Astrocyte of the hippocampus (primary cell): ENCODE data around the gene GBA2.

ENCODE experiments used
- DNase-seq: peaks from one replicate; pipeline ENCODE4 v3.0.0; 2011; ENCODE audit warnings: low read depth, low spot score

Gene GBA2

DNA sequence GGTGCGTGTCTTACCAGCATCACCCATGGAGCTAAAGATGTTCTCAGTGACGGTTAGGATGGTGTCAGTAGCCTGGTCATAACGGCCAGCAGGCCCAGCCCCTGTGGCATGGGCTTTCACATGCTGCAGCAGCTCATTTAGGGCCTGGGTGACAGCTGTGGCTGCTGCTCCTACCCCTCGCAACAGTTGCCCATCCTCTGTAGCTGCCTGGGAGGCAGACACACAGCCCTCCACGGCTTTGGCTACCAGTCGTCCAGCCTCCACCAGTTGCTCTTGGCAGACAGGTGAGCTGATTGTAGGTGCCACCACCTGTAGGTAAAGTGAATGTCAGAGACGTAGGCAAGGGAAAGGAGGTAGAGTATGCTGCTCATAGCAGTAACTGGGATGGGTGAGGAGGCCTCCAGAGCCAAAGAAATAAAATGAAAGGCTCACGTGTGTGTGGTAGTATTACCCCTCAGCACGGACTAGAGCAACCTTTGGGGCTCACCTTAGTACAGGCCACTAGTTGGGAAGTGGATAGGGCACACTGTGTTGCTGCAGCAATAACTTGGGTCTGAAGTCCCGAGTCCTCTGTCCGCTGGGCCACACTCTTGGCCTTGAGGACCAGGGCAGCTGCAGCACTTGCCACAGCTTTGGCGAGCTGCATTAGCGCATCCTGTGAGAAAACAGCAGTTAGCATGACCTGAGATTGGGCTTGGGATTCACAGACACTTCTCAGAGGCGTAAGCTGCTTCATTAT lies 31.7 kb downstream of the GBA2 start:
- DNase-seq = no peak

DNA sequence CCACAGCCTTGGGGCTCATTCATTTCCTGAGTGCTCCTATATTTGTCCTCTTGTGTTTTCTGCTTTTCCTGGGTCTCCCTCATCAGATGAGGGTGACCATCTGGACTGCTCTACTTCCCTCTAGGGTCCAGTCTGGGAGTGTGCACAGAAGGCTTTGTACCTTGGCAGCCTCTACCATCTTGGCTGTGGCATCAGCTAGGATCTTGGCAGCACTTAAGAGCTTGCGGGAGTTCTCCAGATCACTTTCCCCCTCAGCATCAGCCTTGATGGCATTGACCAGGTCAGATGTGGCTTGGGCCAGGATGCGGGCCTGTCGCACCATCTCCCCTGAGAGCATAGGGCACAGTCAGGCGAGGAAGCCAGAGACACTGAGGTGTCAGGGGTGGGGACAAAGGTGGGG lies 32.8 kb downstream of the GBA2 start:
- peak; percentile 17 for DNase-seq

DNA sequence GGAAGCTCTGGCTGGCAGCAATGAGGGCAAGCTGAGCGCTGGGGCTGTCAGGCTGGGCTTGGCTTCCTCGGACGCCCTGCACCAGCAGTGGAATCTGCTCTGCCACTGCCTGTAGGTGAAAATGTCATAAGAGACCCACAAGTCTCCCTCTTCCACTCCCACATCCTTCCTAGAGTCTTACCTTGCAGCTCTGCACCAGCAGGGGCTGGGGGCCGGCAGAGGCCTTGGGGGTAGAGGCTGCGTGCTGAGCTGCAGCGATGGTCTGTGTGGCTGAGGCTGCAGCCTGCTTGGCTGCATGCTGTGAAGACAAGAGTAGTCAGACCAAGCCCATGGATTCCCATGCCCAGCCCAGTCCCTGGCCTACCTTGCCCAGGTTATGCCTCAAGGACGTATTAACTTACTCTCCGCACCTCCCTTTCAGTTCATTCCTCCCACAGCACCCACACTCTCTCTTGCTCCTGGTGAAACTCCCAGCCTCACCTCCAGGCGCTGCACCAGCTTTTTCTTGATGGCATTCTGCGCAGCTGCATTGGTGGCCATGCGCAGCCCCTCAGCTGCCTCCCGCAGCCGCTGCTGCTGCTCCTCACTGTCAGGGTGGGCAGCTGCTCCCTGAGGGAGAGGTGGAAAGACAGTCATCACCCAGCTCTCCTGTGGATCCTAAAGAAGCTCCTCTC lies 34.3 kb downstream of the GBA2 start:
- no peak for DNase-seq

DNA sequence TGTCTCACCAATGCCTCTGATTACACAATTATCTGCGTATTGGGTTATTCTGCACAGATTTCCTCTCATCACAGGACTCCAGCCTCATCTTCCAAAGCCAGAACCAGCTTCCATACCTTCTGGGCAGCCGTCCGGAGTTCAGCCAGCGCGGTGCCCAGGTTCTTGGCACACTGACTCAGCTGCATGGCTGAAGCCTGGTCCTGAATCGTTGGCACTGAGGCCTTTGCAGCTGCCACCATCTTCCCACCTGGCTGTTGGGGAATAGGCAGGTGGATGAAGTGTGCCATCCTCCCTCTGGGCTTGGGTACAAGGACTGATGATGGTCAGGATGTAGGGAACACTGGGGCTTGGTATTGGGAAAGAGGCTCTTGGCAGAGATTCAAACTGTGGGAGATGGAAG lies 34.9 kb downstream of the GBA2 start:
- no peak for DNase-seq

DNA sequence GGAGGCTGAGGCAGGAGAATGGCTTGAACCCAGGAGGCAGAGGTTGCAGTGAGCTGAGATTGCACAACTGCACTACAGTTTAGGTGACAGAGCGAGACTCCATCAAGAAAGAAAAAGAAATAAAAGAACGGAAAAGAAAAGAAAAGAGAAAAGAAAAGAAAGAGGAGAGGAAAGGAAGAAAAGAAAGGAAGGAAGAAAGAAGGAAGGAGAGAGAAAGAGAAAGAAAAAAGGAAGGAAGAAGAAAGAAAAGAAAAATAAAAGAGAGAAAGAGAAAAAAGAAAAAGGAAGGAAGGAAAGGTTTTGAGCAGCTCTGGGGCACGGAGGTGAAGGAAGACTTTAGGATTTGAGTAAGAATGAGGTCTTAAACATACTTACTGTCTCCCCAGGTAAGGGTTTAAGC lies 35.5 kb downstream of the GBA2 start:
- DNase-seq = no peak

DNA sequence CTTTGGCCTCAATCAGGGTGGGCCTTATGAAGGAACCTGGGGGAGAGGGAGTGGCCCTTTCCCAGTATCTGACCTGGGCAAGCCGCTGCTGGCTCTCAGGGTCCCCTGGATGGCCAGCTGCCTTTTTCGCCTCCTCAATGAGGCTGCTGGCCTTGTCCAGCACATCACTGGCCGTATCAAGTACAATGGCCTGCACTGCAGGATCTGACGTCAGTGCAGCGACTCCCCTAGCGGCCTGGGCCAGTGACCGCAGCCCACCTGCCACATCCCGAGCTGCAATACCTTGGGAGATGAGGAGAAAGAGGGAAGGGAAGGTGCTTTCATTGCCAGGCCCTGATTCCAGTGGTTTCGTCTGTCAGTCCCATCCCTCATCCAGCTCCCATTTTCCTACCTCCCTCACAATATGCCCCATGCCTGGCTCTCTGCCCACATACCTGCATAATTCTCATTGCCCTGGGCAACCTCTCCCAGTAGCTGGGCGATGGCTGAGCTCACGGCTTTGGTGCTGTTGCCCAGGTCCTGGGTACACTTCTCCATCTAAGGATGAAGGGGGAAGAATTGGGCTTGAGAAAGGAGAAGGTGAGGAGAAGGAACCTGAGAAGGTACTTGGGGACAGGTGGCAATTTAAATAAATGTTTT lies 36.1 kb downstream of the GBA2 start:
- peak; percentile 58 for DNase-seq

DNA sequence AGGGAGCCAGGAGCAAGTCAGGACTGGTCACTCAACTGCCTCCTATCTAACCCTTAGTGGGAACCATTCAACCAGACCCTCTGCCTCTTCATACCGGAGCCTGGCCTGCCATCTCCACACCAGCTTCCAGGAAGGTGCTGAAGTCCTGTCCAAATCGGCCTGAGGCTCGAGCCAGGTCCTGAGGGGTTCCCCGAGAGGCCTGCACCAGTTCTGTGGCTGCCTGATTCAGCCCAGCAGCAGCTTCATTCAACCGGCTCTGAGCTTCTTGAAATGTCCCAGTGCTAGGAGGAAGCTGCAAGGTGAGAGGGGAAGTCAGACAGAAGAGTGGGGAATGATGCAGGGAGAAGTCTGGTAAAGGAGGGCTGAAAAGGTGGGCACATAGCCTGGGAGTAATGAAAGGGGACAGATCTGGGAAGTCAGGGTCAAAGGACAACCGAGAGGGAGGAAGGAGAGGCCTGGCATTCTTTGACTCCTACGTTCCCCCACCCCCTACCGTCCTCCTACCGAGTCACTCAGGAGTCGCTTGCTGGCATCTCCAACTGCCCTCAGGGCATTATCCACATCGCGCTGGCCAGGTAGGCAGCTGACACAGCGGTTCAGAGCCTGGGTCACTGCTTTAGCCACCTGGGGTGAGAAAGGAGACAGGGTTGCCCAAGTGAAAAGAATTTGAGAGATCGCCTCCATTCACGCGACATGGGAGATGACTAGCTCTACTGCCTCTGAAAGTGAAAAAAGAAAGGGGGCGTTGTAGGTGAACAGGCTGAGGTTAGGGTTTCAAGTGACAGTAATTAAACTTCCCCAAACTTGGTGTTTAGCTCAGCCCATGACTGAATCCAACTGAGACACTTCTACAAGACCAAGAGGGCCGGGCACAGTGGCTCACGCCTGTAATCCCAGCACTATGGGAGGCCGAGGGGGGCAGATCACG lies 37.3 kb downstream of the GBA2 start:
- no peak for DNase-seq

DNA sequence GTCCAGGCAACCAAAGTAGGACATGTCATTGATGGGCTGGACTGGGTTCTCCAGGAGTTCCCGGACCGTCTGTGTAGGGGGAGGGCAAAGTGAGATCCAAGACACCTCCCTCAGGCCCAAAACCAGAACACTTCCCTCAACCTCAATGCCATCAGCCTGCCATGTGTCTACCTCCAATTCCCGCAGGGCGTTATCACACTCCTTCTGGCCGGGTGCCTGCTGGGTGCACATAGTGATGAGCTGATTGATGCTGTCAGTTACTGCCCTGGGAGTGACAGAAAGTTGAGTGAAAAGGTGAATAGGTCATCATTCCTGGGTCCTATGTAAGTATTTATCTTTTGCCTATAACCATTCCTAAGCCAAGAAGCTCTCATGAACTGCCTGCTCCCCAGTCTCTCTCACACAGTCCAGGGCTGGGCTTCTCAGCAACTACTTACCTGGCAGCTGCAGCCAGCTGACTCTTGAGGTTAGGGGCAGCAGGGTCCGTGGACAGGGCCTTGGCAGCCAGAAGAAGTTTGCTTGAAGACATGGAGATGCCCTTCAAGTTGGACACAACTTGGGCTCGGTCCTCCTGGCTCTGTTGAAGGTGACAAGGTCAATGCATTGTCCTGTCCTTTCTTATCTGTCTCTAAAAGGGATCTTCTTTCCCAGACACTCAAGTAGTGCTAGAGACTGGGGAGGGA lies 38.1 kb downstream of the GBA2 start:
- DNase-seq = no peak

DNA sequence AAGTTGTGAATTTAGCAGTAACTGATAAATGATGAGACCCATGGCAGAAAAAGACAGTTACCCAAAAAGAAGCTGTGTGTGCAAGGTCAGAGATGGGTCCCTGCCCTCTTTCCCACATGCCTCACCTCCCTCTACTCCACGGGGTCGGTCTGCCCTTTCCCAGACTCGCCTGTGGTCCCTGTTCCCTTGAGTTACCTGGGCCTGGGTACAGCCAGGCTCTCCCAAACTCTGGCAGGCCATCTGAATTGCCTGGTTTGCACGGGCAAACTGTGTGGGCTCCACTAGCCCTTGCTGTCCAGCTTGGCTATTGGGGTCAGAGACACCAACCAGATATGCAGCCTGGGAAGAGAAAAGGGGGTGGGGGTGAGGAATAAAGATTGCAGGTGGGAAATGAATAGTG lies 40.9 kb downstream of the GBA2 start:
- DNase-seq = no peak

DNA sequence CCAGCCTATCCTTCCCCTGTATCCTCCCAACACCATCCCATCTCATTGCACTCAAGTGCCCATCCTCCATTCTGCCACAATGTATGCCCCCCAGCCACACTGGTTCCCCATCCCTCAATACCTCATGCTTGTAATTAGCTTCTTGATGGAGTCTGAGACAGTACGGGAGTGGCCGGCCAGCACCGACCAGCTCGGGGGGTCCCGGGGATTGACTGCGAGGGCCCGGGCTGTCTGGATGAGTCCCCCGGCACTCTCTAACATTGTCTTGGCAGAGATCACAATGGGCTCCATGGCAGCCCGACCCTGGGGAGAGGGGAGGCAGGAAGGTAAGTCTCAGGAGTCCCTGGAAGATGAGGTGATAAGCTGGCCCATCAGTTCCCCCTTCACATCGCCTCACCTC lies 42.1 kb downstream of the GBA2 start:
- DNase-seq = no peak

DNA sequence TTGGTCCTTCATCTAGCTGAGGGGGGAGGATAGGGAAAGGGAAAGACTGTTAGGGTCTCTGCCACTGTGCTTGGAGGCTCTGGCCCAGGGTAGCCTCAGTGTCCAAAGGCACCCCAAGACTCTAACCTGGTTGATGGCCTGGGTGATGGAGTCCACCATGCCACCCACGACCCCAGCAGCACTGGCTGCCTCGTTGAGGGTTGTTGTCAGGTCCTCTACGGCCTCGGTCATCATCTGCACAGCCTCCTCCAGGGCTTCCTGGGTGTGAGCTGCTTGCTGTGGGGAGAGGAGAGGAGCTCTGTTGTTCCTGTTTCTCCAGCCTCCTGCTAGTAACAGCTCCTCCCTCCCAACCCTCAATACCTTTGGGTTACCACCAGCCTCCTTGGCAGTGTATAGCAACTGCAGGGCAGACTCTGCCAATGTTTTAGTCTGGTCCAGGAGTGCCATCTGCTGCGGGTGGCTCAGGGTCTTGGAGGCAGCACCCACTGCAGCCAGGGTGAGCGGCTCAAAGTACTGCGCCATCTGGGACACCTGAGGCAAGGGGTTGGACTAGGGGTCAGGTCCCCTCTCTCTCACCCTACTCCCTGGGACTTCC lies 43.1 kb downstream of the GBA2 start:
- no peak for DNase-seq

DNA sequence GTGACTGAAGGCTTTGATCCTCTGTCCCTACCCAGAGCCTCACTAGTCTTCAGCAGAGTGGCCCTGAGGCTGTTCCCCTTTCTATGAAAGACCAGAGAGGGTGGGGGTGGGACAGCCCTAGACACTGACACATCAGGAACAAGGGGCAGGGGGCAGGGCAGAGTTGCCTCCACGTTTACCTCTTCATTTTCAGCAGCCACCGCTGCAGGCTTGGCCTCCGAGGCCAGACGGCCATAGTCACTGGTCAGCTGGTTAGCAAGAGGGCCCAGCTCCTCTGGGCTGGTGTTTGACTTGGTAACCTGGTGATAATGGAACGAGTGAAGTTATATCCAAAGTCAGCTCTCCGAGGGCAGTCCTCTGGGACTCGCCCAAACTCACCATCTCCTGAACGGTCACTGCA lies 43.7 kb downstream of the GBA2 start:
- no peak for DNase-seq

DNA sequence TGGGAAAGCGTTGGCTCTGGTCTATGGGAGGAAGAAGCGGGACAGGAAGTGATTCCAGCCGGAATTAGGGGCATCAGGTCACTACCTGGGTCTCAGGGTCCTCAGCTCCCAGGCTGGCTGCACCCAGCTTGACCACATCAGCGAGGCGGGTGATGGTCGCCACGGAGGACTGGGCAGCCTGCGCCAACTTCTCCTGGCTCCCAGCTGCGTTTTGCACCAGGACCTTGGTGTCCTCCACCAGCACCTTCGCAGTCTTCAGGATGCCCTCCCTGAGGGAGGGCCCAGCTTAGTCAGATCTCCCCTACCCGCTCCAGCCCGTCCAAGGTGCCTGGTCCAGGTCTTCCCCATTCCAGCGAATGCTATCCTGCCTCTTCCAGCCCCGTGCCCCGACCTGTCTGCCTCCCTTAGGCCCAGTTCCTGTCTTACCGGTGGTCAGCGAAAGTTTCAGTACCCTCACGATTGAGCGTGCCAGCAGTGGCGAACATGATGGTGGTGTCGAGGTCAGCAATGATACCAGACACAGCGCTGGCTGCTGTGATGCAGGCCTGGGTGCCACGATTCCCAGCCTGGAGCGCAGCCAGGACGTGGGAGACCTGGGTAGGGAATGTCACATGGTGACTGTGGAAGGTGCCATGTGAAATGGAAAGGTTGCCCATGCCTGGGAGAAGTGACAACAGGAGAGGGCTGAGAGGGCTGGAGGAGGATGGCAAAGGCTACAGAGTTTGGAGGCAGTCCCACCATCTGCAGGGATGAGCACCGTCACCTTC lies 44.9 kb downstream of the GBA2 start:
- DNase-seq = no peak

DNA sequence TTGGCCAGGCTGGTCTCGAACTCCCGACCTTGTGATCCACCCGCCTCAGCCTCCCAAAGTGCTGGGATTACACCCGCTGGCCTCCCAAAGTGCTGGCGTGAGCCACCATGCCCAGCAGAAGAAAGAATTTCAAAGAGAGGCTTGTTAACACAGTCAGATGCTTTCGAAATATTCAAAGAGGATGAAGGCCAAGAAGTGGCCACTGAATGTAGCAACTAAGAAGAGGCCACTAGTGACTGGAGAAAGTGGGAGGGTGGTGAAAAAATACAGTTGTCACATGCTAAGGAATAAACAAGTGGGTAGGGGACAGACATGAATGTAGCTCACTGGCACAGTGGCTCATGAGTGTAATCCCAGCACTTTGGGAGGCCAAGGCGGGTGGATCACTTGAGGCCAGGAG lies 46.3 kb downstream of the GBA2 start:
- DNase-seq = no peak

DNA sequence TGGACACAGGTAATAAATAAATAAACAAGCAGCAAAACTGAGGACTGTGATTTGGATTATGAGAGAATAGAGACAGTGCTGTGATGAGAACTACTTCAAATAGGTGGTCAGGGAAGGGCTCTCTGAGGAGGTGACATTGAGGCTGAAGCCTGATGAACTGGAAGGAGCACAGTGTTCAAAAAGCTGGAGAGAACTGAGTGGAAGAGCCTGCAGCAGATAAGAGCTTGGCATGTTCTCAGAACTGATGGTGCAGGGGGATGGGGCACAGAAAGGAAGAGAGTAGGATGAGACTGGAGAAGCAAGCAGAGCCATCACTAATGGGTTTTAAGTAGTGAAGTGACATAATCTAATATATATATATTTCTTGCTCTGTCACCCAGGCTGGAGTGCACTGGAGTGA lies 48.1 kb downstream of the GBA2 start:
- DNase-seq = no peak

DNA sequence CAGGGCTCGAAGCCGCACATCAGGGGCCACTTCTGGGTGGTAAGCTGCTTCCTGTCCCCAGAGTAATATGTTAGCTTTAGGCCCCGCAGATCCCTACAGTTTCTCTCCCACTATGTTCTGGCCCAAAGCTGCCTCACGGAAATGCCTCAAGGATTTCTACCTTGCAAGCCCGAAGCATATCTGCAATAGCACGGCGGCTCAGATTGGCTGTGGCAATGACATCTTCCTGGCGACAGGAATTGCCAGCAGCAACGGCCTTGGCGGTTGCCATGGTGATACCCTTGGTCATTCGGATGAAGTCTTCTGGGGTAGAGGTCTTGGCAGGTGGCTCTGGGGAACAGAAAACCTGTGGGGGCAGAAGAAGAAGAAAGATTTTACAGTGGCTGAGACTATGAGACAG lies 49.0 kb downstream of the GBA2 start:
- DNase-seq = no peak

DNA sequence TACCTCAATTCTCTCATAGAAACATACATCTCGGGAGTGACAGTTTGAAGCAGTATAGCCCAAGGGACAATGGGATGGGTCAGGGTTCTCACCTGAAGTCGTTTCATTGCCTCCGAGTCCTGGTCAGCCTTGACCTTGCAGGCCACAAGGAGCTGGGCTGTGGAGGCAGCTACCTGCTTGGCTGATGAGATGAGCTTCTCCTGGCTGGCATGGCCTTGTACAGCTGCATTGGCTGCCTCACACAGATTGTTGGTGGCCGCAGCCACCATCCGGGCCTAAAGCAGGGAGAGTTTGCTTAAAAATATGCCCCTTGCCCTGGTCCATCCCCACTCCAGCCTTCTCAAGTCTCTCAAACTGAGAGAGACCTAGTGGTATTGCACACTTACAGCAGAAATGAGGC lies 50.8 kb downstream of the GBA2 start:
- no peak for DNase-seq

DNA sequence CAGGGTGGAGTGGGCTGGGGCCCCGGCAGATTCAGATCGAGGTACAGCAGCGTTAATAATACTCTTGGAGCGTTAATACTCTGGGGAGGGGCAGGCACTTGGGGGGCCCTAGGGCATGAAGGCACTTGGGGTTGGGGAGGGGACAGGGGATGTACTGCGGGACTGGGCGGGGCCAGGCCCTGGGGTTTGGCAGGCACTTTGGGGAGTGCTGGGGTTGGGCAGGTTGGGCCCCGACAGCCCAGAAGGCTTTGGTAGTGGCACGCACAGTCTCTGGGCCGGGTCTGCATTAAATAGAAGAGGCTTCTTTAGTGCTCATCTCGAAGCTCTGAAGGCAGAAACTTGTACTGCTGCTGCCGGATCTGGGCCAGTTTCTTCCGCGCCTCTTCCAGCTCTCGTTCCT lies 51.5 kb downstream of the GBA2 start:
- DNase-seq = no peak

DNA sequence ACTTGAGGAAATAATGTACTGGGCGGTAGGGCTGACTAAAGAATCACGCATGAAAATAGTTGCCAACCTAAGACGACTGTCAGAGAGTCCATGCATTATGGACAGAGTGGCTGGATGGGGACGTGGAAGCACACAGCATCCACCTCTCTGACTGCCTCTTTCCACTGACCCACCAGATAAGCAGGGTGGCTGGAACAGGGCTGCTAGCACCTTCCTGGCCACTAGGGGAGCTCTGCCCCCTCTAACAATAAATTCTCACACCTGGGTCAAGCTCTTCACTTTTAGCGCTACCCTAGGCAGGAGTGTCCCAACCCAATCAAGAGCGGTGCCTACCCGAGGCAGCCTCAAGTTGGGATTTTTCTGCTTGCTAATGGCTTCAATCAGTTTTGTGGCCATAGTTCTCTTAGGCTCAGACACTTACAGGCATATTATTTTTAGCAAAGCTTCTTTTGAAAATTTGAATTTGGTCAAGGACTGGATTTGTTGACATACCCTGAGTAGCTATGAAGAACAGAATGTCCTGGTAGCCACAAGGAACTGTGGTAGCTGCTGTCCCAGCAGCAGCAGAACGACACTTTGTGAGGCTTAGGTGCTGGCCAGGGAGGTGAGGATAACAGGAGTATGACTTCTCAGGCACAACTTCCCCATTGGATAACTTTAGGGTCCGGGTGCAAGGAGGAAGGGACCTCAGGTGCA lies 52.4 kb downstream of the GBA2 start:
- peak; percentile 67 for DNase-seq

DNA sequence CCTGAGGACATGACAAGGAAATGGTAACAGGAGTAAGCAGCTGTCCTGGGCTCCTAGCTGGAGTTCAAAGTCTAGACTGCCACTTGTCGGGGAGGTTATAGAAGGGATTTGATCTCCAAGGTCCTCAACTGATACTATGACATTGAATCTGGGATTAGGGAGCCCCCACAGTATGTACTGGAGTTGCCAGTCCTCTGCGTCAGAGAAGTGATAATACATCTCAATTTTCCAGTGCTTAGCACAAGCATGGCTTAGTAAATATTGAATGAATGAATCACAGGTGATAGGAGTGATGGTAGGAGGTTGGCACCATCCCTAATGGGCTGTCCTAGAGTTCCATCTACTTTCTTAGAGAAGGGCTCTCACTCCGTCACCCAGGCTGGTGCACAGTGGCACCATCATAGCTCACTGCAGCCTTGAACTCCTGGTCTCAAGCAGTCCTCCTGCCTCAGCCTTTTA lies 53.1 kb downstream of the GBA2 start:
- DNase-seq = no peak
